HG03575 (cell line): ENCODE data around the gene SACM1L.
"Not testable (repeated sequence)": the region's sequence is repeated elsewhere in the genome, so short reads cannot be mapped to it uniquely, and the experiment has no call there.

Source experiments
- ATAC-seq: cut with Tn5 transposase; IDR thresholded peaks from one replicate; pipeline ENCODE4 v1.9.1; 2021; ENCODE audit not compliant: unreplicated experiment, insufficient number of reproducible peaks, low FRiP score; ENCODE audit errors: extremely low read depth

Gene SACM1L

GRCh38 chr3:45665101-45665572, 24.1 kb upstream of the SACM1L start:
- no peak for ATAC-seq

- no peak for ATAC-seq
Observed at GRCh38 chr3:45666757-45667431, 22.3 kb upstream of the SACM1L start.

GRCh38 chr3:45667569-45667934, 21.6 kb upstream of the SACM1L start:
- ATAC-seq = no peak

- no peak for ATAC-seq
Observed at GRCh38 chr3:45670436-45670835, 18.8 kb upstream of the SACM1L start.

- no peak for ATAC-seq
Observed at GRCh38 chr3:45670991-45671390, 18.2 kb upstream of the SACM1L start.

GRCh38 chr3:45673273-45673672, 15.9 kb upstream of the SACM1L start:
- ATAC-seq = no peak

- no peak for ATAC-seq
Observed at GRCh38 chr3:45676325-45677032, 12.7 kb upstream of the SACM1L start.

GRCh38 chr3:45677033-45677446, 12.2 kb upstream of the SACM1L start:
- ATAC-seq = no peak

GRCh38 chr3:45677841-45678240, 11.4 kb upstream of the SACM1L start:
- ATAC-seq = no peak

- ATAC-seq = no peak
Observed at GRCh38 chr3:45679805-45680204, 9.4 kb upstream of the SACM1L start.

GRCh38 chr3:45681221-45681620, 8.0 kb upstream of the SACM1L start:
- no peak for ATAC-seq

- ATAC-seq = no peak
Observed at GRCh38 chr3:45681846-45682245, 7.3 kb upstream of the SACM1L start.

- ATAC-seq = no peak
Observed at GRCh38 chr3:45682311-45682710, 6.9 kb upstream of the SACM1L start.

- ATAC-seq = no peak
Observed at GRCh38 chr3:45682786-45683185, 6.4 kb upstream of the SACM1L start.

GRCh38 chr3:45683417-45684326, 5.5 kb upstream of the SACM1L start:
- ATAC-seq = no peak

GRCh38 chr3:45684327-45684892, 4.8 kb upstream of the SACM1L start:
- ATAC-seq = no peak

GRCh38 chr3:45685722-45686121, 3.5 kb upstream of the SACM1L start:
- ATAC-seq = not testable (repeated sequence)

- no peak for ATAC-seq
Observed at GRCh38 chr3:45686850-45687249, 2.3 kb upstream of the SACM1L start.

GRCh38 chr3:45687828-45688193, 1.4 kb upstream of the SACM1L start:
- no peak for ATAC-seq
